ENCODE results near the gene GRIK5.

DNA sequence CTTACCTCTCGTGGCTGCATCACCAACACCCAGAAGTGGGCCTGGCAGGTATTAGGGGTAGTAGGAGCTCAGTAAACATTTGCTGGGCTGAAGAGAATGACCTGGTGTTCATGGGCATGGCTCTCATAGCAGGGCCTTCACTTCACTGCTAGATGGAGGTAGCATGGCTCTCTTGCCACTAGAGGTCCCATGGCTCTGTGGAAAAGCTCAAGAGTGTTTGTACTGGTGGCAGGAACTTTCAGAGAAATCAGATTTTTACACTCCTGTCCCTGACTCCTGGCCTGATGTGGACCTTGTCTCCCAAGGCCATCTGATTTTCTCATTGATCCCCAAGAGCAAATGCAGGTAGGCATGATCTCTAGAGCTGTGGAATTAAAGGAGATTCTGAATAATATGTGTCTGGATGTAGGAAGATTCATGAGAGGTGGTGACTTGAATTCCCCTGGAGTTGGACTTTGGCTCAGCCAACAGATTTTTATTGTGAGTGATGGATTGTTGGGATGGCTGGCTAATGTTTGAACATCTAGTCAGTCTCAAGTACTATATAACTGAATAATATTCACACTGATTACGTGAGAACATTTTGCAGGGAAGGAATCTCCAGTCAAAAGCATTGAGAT, 11.7 kb upstream of the GRIK5 start:
- TF ChIP-seq, protein P1, sequence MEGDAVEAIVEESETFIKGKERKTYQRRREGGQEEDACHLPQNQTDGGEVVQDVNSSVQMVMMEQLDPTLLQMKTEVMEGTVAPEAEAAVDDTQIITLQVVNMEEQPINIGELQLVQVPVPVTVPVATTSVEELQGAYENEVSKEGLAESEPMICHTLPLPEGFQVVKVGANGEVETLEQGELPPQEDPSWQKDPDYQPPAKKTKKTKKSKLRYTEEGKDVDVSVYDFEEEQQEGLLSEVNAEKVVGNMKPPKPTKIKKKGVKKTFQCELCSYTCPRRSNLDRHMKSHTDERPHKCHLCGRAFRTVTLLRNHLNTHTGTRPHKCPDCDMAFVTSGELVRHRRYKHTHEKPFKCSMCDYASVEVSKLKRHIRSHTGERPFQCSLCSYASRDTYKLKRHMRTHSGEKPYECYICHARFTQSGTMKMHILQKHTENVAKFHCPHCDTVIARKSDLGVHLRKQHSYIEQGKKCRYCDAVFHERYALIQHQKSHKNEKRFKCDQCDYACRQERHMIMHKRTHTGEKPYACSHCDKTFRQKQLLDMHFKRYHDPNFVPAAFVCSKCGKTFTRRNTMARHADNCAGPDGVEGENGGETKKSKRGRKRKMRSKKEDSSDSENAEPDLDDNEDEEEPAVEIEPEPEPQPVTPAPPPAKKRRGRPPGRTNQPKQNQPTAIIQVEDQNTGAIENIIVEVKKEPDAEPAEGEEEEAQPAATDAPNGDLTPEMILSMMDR (IDR thresholded peaks at IDR 0.05) = peak in 4 of 6 experiments; percentile 15 to 54 (median 32)
- no peak for TF ChIP-seq POLR2A (IDR thresholded peaks at IDR 0.05)

All from esophagus squamous epithelium (tissue), 4 donors.